ENCODE measurements around the gene NOD2. TPM values are rescaled to one million over a fixed set of nuclear protein-coding genes. Genes with fewer than 3 reads are reported as not detected.

Gene NOD2
- total RNA-seq, 3 donors from 2014 or later (not counting 1 experiment from before 2014, with no cell fraction given), result 2.8 to 8.6 (median 2.9) TPM

DNA sequence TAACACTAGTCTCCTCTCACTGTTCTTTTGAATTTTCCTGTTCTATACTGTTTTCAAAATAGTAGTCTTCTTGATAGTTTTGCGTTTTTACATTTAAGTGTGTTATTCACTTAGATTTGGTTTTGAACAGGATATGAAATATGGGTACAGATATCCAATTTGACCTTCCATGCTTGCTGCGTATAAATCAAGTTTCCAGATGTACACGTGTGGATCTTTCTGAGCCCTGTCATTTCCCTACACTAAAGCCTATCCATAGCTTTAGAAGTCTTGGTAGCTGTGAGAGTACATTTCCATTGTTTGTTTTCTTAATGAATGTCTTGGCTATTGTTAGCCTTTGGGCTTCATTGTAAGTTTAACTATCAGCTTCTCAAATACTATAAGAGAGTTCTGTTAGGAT lies 68.8 kb downstream of the NOD2 start:
- no peak overlapping the region for H3K4me3 ChIP-seq (ENCODE audit: low read length)
- 92% methylated on average over 2 of the region's 3 CpGs for WGBS (ENCODE audit: insufficient coverage)
- no peak for DNase-seq
- no peak for ATAC-seq
- H3K9me3 Mint-ChIP-seq, result peaks cover 0 to 6% of the 10 kb centered on the region in 2 donors
- no peaks in the 10 kb centered on the region for H3K27me3 ChIP-seq (ENCODE audit: control insufficient read depth, insufficient read depth, low read length)
- peaks cover 17% of the 10 kb centered on the region for H3K36me3 Mint-ChIP-seq
- peak overlapping the region; percentile 7 to 45 for H3K27ac Mint-ChIP-seq
- H3K27me3 Mint-ChIP-seq (ENCODE audit: low read depth in 2 of 2), result no peaks in the 10 kb centered on the region
- peaks cover 42% of the 10 kb centered on the region for H3K36me3 ChIP-seq (ENCODE audit: control insufficient read depth, insufficient read depth, low read length)
- H3K4me1 Mint-ChIP-seq, result peaks cover 79% of the 10 kb centered on the region in 2 donors
- H3K4me3 Mint-ChIP-seq, result peak overlapping the region; percentile 49
- H3K4me1 ChIP-seq (ENCODE audit: control insufficient read depth, insufficient read depth, low read length), result peaks cover 2% of the 10 kb centered on the region
- intact Hi-C loops (cut with micrococcal nuclease), result no loop called here
- TF ChIP-seq, protein P1, sequence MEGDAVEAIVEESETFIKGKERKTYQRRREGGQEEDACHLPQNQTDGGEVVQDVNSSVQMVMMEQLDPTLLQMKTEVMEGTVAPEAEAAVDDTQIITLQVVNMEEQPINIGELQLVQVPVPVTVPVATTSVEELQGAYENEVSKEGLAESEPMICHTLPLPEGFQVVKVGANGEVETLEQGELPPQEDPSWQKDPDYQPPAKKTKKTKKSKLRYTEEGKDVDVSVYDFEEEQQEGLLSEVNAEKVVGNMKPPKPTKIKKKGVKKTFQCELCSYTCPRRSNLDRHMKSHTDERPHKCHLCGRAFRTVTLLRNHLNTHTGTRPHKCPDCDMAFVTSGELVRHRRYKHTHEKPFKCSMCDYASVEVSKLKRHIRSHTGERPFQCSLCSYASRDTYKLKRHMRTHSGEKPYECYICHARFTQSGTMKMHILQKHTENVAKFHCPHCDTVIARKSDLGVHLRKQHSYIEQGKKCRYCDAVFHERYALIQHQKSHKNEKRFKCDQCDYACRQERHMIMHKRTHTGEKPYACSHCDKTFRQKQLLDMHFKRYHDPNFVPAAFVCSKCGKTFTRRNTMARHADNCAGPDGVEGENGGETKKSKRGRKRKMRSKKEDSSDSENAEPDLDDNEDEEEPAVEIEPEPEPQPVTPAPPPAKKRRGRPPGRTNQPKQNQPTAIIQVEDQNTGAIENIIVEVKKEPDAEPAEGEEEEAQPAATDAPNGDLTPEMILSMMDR (IDR thresholded peaks at IDR 0.05), result no peak
- no peaks in the 10 kb centered on the region for H3K9me3 ChIP-seq (ENCODE audit: control insufficient read depth, insufficient read depth, low read length)
- no peak overlapping the region for H3K27ac ChIP-seq (ENCODE audit: low read length)

DNA sequence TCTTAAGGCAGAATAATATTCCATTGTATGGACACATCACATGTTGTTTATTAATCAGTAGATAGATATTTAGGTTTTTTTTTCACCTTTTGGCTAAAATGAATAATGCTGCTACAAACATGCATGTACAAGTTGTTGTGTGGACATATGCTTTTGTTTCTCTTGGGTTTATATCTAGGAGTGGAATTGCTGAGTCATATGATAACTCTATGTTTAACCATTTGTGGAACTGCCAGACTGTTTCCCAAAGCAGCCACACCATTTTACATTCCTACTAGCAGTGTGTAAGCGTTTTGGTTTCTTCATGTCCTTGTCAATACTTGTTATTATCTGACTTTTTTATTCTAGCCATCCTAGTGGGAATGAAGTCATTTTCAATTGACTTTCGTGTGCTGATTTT lies 69.8 kb downstream of the NOD2 start:
- intact Hi-C loops (cut with micrococcal nuclease), result no loop called here
- Mint-ChIP-seq H3K9me3 (peaks cover 0 to 6% of the 10 kb centered on the region in 2 donors), H3K36me3 (peaks cover 17% of the 10 kb centered on the region), H3K4me1 (peaks cover 80 to 81% of the 10 kb centered on the region in 2 donors), H3K4me3 (no peak overlapping the region), H3K27me3 (ENCODE audit: low read depth in 2 of 2) (no peaks in the 10 kb centered on the region), H3K27ac (peak overlapping the region in 1 of 2 donors; percentile 17)
- Histone ChIP-seq H3K4me1 (ENCODE audit: control insufficient read depth, insufficient read depth, low read length) (peaks cover 2% of the 10 kb centered on the region), H3K4me3 (ENCODE audit: low read length) (no peak overlapping the region), H3K9me3 (ENCODE audit: control insufficient read depth, insufficient read depth, low read length) (no peaks in the 10 kb centered on the region), H3K27ac (ENCODE audit: low read length) (no peak overlapping the region), H3K27me3 (ENCODE audit: control insufficient read depth, insufficient read depth, low read length) (no peaks in the 10 kb centered on the region), H3K36me3 (ENCODE audit: control insufficient read depth, insufficient read depth, low read length) (peaks cover 37% of the 10 kb centered on the region)
- DNase-seq (no peak), ATAC-seq (no peak)
- TF ChIP-seq, protein P1 (IDR thresholded peaks at IDR 0.05), result no peak
- WGBS (ENCODE audit: insufficient coverage), result 71% methylated on average over 1 of the region's 2 CpGs

DNA sequence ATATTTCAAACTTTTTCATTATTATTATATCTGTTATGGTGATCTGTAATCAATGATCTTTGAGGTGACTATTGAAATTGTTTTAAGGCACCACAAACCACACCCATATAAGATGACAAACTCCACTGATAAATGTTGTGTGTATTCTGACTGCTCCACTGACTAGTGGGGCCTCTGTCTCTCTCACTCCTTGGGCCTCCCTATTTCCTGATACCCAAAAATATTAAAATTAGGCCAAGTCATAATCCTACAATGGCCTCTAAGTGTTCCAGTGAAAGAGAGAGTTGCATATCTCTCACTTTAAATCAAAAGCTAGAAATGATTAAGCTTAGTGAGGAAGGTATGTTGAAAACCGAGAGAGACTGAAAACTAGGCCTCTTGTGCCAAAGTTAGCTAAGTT lies 71.9 kb downstream of the NOD2 start:
- TF ChIP-seq, protein P1 (IDR thresholded peaks at IDR 0.05), result no peak
- intact Hi-C loops (cut with micrococcal nuclease), result no loop called here
- peak overlapping the region in 1 of 2 donors; percentile 34 for H3K27ac Mint-ChIP-seq
- H3K27me3 Mint-ChIP-seq (ENCODE audit: low read depth in 2 of 2), result no peaks in the 10 kb centered on the region
- H3K36me3 ChIP-seq (ENCODE audit: control insufficient read depth, insufficient read depth, low read length), result peaks cover 38% of the 10 kb centered on the region
- WGBS (ENCODE audit: insufficient coverage), result 80% methylated on average over 1 of the region's 1 CpG
- H3K4me1 Mint-ChIP-seq, result peaks cover 85 to 88% of the 10 kb centered on the region in 2 donors
- H3K9me3 ChIP-seq (ENCODE audit: control insufficient read depth, insufficient read depth, low read length), result no peaks in the 10 kb centered on the region
- ATAC-seq (no peak), DNase-seq (no peak)
- peaks cover 2% of the 10 kb centered on the region for H3K4me1 ChIP-seq (ENCODE audit: control insufficient read depth, insufficient read depth, low read length)
- peaks cover 30% of the 10 kb centered on the region for H3K36me3 Mint-ChIP-seq
- H3K4me3 ChIP-seq (ENCODE audit: low read length), result no peak overlapping the region
- no peaks in the 10 kb centered on the region for H3K27me3 ChIP-seq (ENCODE audit: control insufficient read depth, insufficient read depth, low read length)
- H3K4me3 Mint-ChIP-seq, result no peak overlapping the region
- peaks cover 0 to 6% of the 10 kb centered on the region in 2 donors for H3K9me3 Mint-ChIP-seq
- no peak overlapping the region for H3K27ac ChIP-seq (ENCODE audit: low read length)

DNA sequence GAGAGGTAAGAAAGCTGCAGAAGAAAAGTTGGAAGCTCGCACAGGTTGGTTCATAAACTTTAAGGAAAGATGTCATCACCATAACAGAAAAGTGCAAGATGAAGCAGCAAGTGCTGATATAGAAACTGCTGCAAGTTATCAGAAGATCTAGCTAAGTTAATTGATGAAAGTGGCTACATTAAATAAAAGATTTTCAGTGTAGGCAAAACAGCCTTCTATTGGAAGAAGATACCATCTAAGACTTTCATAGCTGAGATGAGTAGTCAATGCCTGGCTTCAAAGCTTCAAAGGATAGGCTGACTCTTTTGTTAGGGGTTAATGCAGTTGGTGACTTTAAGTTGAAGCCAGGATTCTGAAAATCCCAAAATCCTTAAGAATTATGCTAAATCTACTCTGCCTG lies 72.5 kb downstream of the NOD2 start:
- Histone ChIP-seq H3K4me3 (ENCODE audit: low read length) (no peak overlapping the region), H3K27me3 (ENCODE audit: control insufficient read depth, insufficient read depth, low read length) (no peaks in the 10 kb centered on the region), H3K27ac (ENCODE audit: low read length) (no peak overlapping the region), H3K36me3 (ENCODE audit: control insufficient read depth, insufficient read depth, low read length) (peaks cover 38% of the 10 kb centered on the region), H3K4me1 (ENCODE audit: control insufficient read depth, insufficient read depth, low read length) (peaks cover 2% of the 10 kb centered on the region), H3K9me3 (ENCODE audit: control insufficient read depth, insufficient read depth, low read length) (no peaks in the 10 kb centered on the region)
- Mint-ChIP-seq H3K27me3 (ENCODE audit: low read depth in 2 of 2) (no peaks in the 10 kb centered on the region), H3K4me3 (no peak overlapping the region), H3K27ac (peak overlapping the region in 1 of 2 donors; percentile 34), H3K36me3 (peaks cover 30% of the 10 kb centered on the region), H3K9me3 (peaks cover 0 to 6% of the 10 kb centered on the region in 2 donors), H3K4me1 (peaks cover 82 to 90% of the 10 kb centered on the region in 2 donors)
- ATAC-seq (no peak), DNase-seq (no peak)
- intact Hi-C loops (cut with micrococcal nuclease), result no loop called here
- TF ChIP-seq, protein P1 (IDR thresholded peaks at IDR 0.05), result no peak
- 100% methylated on average over 1 of the region's 1 CpG for WGBS (ENCODE audit: insufficient coverage)

Measured in natural killer cell (primary cell).